Ovary (tissue), 3 donors: Measurements from ENCODE around the gene MAGEL2.

Experiments used
- POLR2A ChIP-seq: fragments of 450-650 bp; IDR thresholded peaks from one replicate; pipeline ENCODE4 v1.6.1; 2017; ENCODE audit warnings: antibody characterized with exemption, mild to moderate bottlenecking, moderate library complexity
- TF ChIP-seq, protein P1 (sequence below), 3 donors: fragments of 450-650 bp in 2 of 3; fragments of 200-600 bp in 1 of 3; IDR thresholded peaks; one replicate each; pipeline versions ENCODE4 v1.5.1 to v1.8.0; 2016 to 2022; ENCODE audit warnings: antibody characterized with exemption in 3 of 3, mild to moderate bottlenecking in 1 of 3
- donor health status: DM: no; HTN: no; CAD: no.

DNA sequence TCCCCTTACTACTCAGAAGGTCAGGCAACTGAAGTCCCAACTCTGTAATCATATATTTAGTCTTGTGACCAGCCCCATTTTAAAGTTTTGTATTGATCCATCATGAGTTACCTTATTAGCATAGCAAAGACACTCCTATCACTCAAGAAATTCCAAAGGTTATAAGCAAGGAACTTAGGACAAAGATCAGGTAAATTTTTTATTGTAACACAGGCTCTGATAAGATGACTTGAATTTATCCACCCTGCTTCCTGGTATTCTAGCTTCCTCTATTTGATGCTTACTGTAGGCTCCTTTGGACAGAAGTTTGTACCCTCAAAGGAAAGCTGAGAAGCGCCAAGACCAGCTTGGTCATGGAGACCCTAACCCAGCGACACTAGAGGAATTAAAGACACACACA, 47.6 kb upstream of the MAGEL2 start:
- TF ChIP-seq, protein P1, sequence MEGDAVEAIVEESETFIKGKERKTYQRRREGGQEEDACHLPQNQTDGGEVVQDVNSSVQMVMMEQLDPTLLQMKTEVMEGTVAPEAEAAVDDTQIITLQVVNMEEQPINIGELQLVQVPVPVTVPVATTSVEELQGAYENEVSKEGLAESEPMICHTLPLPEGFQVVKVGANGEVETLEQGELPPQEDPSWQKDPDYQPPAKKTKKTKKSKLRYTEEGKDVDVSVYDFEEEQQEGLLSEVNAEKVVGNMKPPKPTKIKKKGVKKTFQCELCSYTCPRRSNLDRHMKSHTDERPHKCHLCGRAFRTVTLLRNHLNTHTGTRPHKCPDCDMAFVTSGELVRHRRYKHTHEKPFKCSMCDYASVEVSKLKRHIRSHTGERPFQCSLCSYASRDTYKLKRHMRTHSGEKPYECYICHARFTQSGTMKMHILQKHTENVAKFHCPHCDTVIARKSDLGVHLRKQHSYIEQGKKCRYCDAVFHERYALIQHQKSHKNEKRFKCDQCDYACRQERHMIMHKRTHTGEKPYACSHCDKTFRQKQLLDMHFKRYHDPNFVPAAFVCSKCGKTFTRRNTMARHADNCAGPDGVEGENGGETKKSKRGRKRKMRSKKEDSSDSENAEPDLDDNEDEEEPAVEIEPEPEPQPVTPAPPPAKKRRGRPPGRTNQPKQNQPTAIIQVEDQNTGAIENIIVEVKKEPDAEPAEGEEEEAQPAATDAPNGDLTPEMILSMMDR (IDR thresholded peaks at IDR 0.05), result no peak
- no peak for TF ChIP-seq POLR2A
